Astrocyte (in vitro differentiated cells and primary cell): ENCODE measurements around the gene ERMARD. TPM values are rescaled to one million over a fixed set of nuclear protein-coding genes. Genes with fewer than 3 reads are reported as not detected.

Source experiments
- DNase-seq: peaks from one replicate; pipeline ENCODE4 v3.0.0-alpha.2; 2010; ENCODE audit warnings: low read depth
- FAIRE-seq: peaks from 2 replicates; lab custom pipeline; 2011; peaks lifted over from hg19 to GRCh38; lab: Jason Lieb, UNC
- H2AFZ ChIP-seq: 2 replicates; pipeline ENCODE4 v1.6.0; 2012; ENCODE audit warnings: low read depth, low read length, inconsistent platforms
- H3K27ac ChIP-seq: 2 replicates; pipeline ENCODE4 v1.5.1; 2011; ENCODE audit warnings: low read depth, low read length, inconsistent platforms
- H3K27me3 ChIP-seq: 2 replicates; pipeline ENCODE4 v1.6.0; 2011; ENCODE audit warnings: low read length, inconsistent platforms; ENCODE audit not compliant: insufficient read depth
- H3K36me3 ChIP-seq: 2 replicates; pipeline ENCODE4 v1.5.1; 2011; ENCODE audit warnings: low read length, inconsistent platforms; ENCODE audit not compliant: insufficient read depth
- H3K4me1 ChIP-seq: 2 replicates; pipeline ENCODE4 v1.5.1; 2011; ENCODE audit warnings: low read length, inconsistent platforms; ENCODE audit not compliant: insufficient read depth
- H3K4me2 ChIP-seq: 2 replicates; pipeline ENCODE4 v1.6.0; 2012; ENCODE audit warnings: low read length, inconsistent platforms
- H3K4me3 ChIP-seq: 2 replicates; pipeline ENCODE4 v1.5.1; 2011; ENCODE audit warnings: low read depth, mild to moderate bottlenecking, low read length, inconsistent platforms; ENCODE audit not compliant: insufficient read depth
- H3K79me2 ChIP-seq: 2 replicates; pipeline ENCODE4 v1.6.0; 2012; ENCODE audit warnings: mild to moderate bottlenecking, low read length, inconsistent platforms; ENCODE audit not compliant: insufficient read depth
- H3K9ac ChIP-seq: 2 replicates; pipeline ENCODE4 v1.6.0; 2012; ENCODE audit warnings: mild to moderate bottlenecking, low read length, inconsistent platforms
- H3K9me3 ChIP-seq: 2 replicates; pipeline ENCODE4 v1.5.1; 2012; ENCODE audit warnings: low read depth, mild to moderate bottlenecking, low read length, inconsistent platforms; ENCODE audit not compliant: insufficient read depth
- H4K20me1 ChIP-seq: 2 replicates; pipeline ENCODE4 v1.6.0; 2012; ENCODE audit warnings: low read length, inconsistent platforms; ENCODE audit not compliant: insufficient read depth
- H3K27ac Mint-ChIP-seq: one replicate; pipeline ENCODE4 v1.8.0; 2021; ENCODE audit warnings: mild to moderate bottlenecking, mixed read lengths; ENCODE audit not compliant: unreplicated experiment
- H3K27me3 Mint-ChIP-seq: one replicate; pipeline ENCODE4 v1.8.0; 2021; ENCODE audit warnings: low read depth, mixed read lengths; ENCODE audit not compliant: unreplicated experiment
- H3K36me3 Mint-ChIP-seq: one replicate; pipeline ENCODE4 v1.8.0; 2021; ENCODE audit warnings: low read depth, mixed read lengths; ENCODE audit not compliant: unreplicated experiment
- H3K4me1 Mint-ChIP-seq: one replicate; pipeline ENCODE4 v1.8.0; 2021; ENCODE audit warnings: low read depth, mixed read lengths; ENCODE audit not compliant: unreplicated experiment
- H3K4me3 Mint-ChIP-seq: one replicate; pipeline ENCODE4 v1.8.0; 2021; ENCODE audit warnings: mild to moderate bottlenecking, moderate library complexity, mixed read lengths; ENCODE audit not compliant: unreplicated experiment
- H3K9me3 Mint-ChIP-seq: one replicate; pipeline ENCODE4 v1.8.0; 2021; ENCODE audit warnings: mild to moderate bottlenecking, mixed read lengths; ENCODE audit not compliant: unreplicated experiment
- EZH2 ChIP-seq: IDR thresholded peaks from 2 replicates; pipeline ENCODE4 v1.6.1; 2012; ENCODE audit warnings: mild to moderate bottlenecking, low read length, inconsistent platforms; ENCODE audit not compliant: insufficient read depth
- total RNA-seq: library from RNA; stranded (reverse); gene quantifications from 2 replicates; pipeline ENCODE4 v1.2.1, GENCODE V29; 2021
- TF ChIP-seq, protein P1 (sequence below): IDR thresholded peaks from 2 replicates; pipeline ENCODE4 v1.5.1; 2011; ENCODE audit warnings: low read depth, mild to moderate bottlenecking, inconsistent platforms, low read length, moderate library complexity; ENCODE audit not compliant: insufficient read depth

ERMARD gene
- total RNA-seq, 1 donor from 2014 or later, result 13.1 TPM

DNA sequence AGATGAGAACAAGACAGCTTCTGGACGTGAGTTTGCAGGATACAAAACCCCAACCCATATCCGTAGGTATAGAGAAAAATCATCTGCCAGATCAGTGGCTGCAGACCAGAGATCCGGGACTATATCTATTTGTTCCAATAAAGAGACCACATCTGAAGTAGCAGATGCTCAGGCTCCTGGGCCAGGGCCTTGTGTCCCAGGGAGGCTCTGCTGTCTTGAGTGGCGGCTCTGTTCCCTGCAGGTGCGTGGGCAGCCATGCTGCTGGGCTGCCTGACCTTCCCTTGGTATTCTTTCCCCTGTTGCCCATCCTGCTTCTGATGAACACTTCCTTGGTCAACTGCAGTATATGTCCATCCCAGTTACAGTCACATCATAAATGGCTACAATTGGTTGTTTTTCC, 34.9 kb downstream of the ERMARD start:
- Mint-ChIP-seq H3K27me3 (peaks cover 43% of the 10 kb centered on the region), H3K27ac (no peak overlapping the region), H3K4me3 (no peak overlapping the region), H3K36me3 (peaks cover 21% of the 10 kb centered on the region), H3K4me1 (peaks cover 12% of the 10 kb centered on the region), H3K9me3 (peaks cover 6% of the 10 kb centered on the region)
- FAIRE-seq (no peak), DNase-seq (no peak)
- Histone ChIP-seq H3K4me1 (peaks cover 9% of the 10 kb centered on the region), H2AFZ (no peak overlapping the region), H4K20me1 (no peaks in the 10 kb centered on the region), H3K27ac (no peak overlapping the region), H3K36me3 (no peaks in the 10 kb centered on the region), H3K9ac (no peak overlapping the region), H3K4me3 (no peak overlapping the region), H3K27me3 (no peaks in the 10 kb centered on the region), H3K4me2 (no peak overlapping the region), H3K79me2 (no peaks in the 10 kb centered on the region), H3K9me3 (no peaks in the 10 kb centered on the region)
- no peak for TF ChIP-seq EZH2
- TF ChIP-seq, protein P1, sequence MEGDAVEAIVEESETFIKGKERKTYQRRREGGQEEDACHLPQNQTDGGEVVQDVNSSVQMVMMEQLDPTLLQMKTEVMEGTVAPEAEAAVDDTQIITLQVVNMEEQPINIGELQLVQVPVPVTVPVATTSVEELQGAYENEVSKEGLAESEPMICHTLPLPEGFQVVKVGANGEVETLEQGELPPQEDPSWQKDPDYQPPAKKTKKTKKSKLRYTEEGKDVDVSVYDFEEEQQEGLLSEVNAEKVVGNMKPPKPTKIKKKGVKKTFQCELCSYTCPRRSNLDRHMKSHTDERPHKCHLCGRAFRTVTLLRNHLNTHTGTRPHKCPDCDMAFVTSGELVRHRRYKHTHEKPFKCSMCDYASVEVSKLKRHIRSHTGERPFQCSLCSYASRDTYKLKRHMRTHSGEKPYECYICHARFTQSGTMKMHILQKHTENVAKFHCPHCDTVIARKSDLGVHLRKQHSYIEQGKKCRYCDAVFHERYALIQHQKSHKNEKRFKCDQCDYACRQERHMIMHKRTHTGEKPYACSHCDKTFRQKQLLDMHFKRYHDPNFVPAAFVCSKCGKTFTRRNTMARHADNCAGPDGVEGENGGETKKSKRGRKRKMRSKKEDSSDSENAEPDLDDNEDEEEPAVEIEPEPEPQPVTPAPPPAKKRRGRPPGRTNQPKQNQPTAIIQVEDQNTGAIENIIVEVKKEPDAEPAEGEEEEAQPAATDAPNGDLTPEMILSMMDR, result no peak

DNA sequence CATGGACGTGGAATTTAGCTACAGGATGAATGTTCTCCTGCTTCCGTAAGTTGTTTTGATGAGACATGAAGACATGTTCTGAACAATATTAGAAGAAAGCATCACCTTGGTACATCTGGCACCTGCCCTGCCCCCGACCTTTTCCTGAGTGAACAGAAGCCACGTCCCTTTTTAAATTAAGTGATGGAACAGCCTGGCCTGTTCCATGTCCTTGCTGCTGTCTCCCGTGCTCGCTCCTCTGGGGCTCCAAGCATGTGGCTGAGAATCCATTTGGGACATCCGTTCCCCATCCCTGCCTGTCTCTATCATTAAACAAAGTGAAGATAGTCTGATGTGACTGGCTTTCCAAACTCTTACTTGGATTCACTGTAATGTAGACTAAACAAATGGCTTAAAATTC, 36.4 kb downstream of the ERMARD start:
- Mint-ChIP-seq H3K4me1 (peaks cover 15% of the 10 kb centered on the region), H3K9me3 (peaks cover 6% of the 10 kb centered on the region), H3K36me3 (peaks cover 16% of the 10 kb centered on the region), H3K27ac (no peak overlapping the region), H3K4me3 (no peak overlapping the region), H3K27me3 (peaks cover 58% of the 10 kb centered on the region)
- H3K79me2 ChIP-seq, result no peaks in the 10 kb centered on the region
- H3K9ac ChIP-seq, result no peak overlapping the region
- H3K4me3 ChIP-seq, result no peak overlapping the region
- H3K4me1 ChIP-seq, result peaks cover 9% of the 10 kb centered on the region
- no peaks in the 10 kb centered on the region for H3K36me3 ChIP-seq
- DNase-seq (no peak), FAIRE-seq (no peak)
- no peak overlapping the region for H3K27ac ChIP-seq
- no peak overlapping the region for H3K4me2 ChIP-seq
- no peaks in the 10 kb centered on the region for H4K20me1 ChIP-seq
- no peak overlapping the region for H2AFZ ChIP-seq
- no peak for TF ChIP-seq EZH2
- TF ChIP-seq, protein P1, result no peak
- H3K9me3 ChIP-seq, result no peaks in the 10 kb centered on the region
- no peaks in the 10 kb centered on the region for H3K27me3 ChIP-seq

DNA sequence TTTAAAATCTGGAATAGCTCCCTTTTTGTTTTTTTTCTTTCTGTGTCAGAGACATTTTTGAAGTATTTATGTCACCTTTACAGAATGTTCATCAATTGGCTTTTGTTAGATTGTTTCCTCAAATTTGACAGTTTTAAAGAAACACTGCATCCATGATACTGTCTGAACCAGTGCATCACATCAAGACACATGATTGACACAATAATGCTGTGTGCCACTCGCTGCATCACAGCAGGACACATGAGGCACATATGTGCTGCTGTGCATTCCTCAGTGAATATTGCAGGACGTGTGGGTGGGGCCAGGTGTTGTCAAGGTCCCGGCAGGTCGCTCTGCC, 37.4 kb downstream of the ERMARD start:
- H2AFZ ChIP-seq, result no peak overlapping the region
- H3K9ac ChIP-seq, result no peak overlapping the region
- H3K9me3 ChIP-seq, result no peaks in the 10 kb centered on the region
- Mint-ChIP-seq H3K27ac (no peak overlapping the region), H3K4me1 (peaks cover 12% of the 10 kb centered on the region), H3K9me3 (peaks cover 2% of the 10 kb centered on the region), H3K4me3 (no peak overlapping the region), H3K27me3 (peaks cover 66% of the 10 kb centered on the region), H3K36me3 (peaks cover 7% of the 10 kb centered on the region)
- no peak overlapping the region for H3K4me2 ChIP-seq
- no peaks in the 10 kb centered on the region for H3K27me3 ChIP-seq
- no peak overlapping the region for H3K27ac ChIP-seq
- H4K20me1 ChIP-seq, result no peaks in the 10 kb centered on the region
- peaks cover 9% of the 10 kb centered on the region for H3K4me1 ChIP-seq
- FAIRE-seq (no peak), DNase-seq (no peak)
- H3K79me2 ChIP-seq, result no peaks in the 10 kb centered on the region
- TF ChIP-seq EZH2, result no peak
- TF ChIP-seq, protein P1, result no peak
- no peak overlapping the region for H3K4me3 ChIP-seq
- H3K36me3 ChIP-seq, result no peaks in the 10 kb centered on the region
